ENCODE data around the gene GCLC. TPM values are rescaled to one million over a fixed set of nuclear protein-coding genes. Genes with fewer than 3 reads are reported as not detected.

The GCLC gene
- total and polyA plus RNA-seq, 9 of the 15 experiments (the other 6 are each of a cell fraction or from before 2014, with no cell fraction given) = 3.9 to 20.0 (median 9.4) TPM

GRCh38 chr6:53492860-53493634 is 51.9 kb downstream of the GCLC start (continued):
- no peak for TF ChIP-seq PBX2 (CRISPR knock-in tag; IDR thresholded peaks at IDR 0.05; ENCODE audit: low read depth)
- no peak for TF ChIP-seq PBX2 (tag; conservative IDR thresholded peaks at IDR 0.05; ENCODE audit: low read depth)
- 0 out of 2 replicates have a peak, but pooled peaks have one; percentile 37 for TF ChIP-seq ARID2 (IDR thresholded peaks at IDR 0.05)
- TF ChIP-seq ARID1B (IDR thresholded peaks at IDR 0.05) = 0 out of 2 replicates have a peak, but pooled peaks have one; percentile 7
- no peak for TF ChIP-seq TAL1 (IDR thresholded peaks at IDR 0.05)
- TF ChIP-seq EP400 (IDR thresholded peaks at IDR 0.05) = 0 out of 2 replicates have a peak, but pooled peaks have one; percentile 30
- TF ChIP-seq NEUROD1 (IDR thresholded peaks at IDR 0.05; ENCODE audit: borderline replicate concordance, low read depth, low read length, partially characterized antibody) = no peak
- TF ChIP-seq TGIF2 (CRISPR knock-in tag; IDR thresholded peaks at IDR 0.05) = no peak
- TF ChIP-seq FOXK2 (conservative IDR thresholded peaks at IDR 0.05 in 1 of 2, IDR thresholded peaks at IDR 0.05 in 1 of 2; ENCODE audit: low read depth in 2 of 2) = no peak
- peak; percentile 68 for TF ChIP-seq ZFP36 (IDR thresholded peaks at IDR 0.05; ENCODE audit: low read depth, low read length, partially characterized antibody)
- no peak for TF ChIP-seq SFPQ (IDR thresholded peaks at IDR 0.05; ENCODE audit: low read depth, low read length)
- TF ChIP-seq FOSL1 (tag; conservative IDR thresholded peaks at IDR 0.05) = 0 out of 2 replicates have a peak, but pooled peaks have one; percentile 32
- no peak for TF ChIP-seq ZFP30 (CRISPR knock-in tag; IDR thresholded peaks at IDR 0.05; ENCODE audit: borderline replicate concordance)
- TF ChIP-seq ZNF277 (CRISPR knock-in tag; IDR thresholded peaks at IDR 0.05; ENCODE audit: borderline replicate concordance) = no peak
- TF ChIP-seq FOXJ2 (tag; IDR thresholded peaks at IDR 0.05) = no peak
- TF ChIP-seq CBX8 (IDR thresholded peaks at IDR 0.05; ENCODE audit: borderline replicate concordance, extremely low read depth, low read depth, low read length, poor library complexity, severe bottlenecking) = peak; percentile 97
- no peak for TF ChIP-seq ZNF444 (CRISPR knock-in tag; IDR thresholded peaks at IDR 0.05)
- peak; percentile 89 for TF ChIP-seq DEAF1 (CRISPR knock-in tag; IDR thresholded peaks at IDR 0.05)
- peak; percentile 27; the same call in 1 of the 2 replicates for TF ChIP-seq ZNF384 (IDR thresholded peaks at IDR 0.05; ENCODE audit: low read depth, low read length)

Data from K562 (cell line).